Erythroblast (primary cell): ENCODE measurements around the gene IRS2.

Experiments used
- GATA1 ChIP-seq: IDR thresholded peaks from 2 replicates; pipeline ENCODE4 v1.6.1; 2011; ENCODE audit warnings: low read depth, mild to moderate bottlenecking, control low read depth, low read length, moderate library complexity
- POLR2A ChIP-seq: IDR thresholded peaks from 2 replicates; pipeline ENCODE4 v1.6.1; 2011; ENCODE audit warnings: mild to moderate bottlenecking, low read length

DNA sequence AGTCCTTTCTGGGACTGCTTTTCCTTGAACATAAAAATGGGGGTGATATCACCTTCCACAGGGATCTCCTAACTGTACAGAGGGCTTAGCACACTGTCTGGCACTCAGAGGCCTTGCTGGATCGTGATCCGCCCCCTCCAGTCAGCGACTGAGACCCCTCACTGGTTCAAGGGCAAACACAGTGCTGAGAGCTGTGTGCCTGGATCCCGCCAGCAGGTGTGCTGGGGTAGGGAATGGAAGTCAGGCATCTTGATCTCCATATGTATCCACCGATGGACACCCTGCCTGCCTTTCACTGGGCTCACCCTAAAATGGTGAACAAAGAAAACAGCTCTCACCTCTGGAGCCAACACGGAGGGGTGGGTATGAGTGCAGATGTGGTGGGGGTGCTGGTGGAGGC, 64.3 kb downstream of the IRS2 start:
- TF ChIP-seq POLR2A (no peak), GATA1 (no peak)
